Spleen (tissue), 11 donors: Measurements from ENCODE around the gene AKAP12. TPM values are rescaled to one million over a fixed set of nuclear protein-coding genes. Genes with fewer than 3 reads are reported as not detected.
A peak's percentile ranks its signal among the peaks of the same experiment; 100 is the strongest.

Experiments used
- DNase-seq: peaks from one replicate; pipeline ENCODE4 v3.0.0-alpha.2; 2020
- H3K27ac ChIP-seq, 8 donors: fragments of 200-600 bp; sonication (generic) in 7 of 8; 1 replicate in 4 of 8; 2 replicates in 4 of 8; pipeline versions ENCODE4 v1.5.0 to v1.8.0; 2016 to 2021; ENCODE audit warnings: inconsistent platforms in 4 of 8, mild to moderate bottlenecking in 4 of 8, moderate library complexity in 1 of 8
- H3K27me3 ChIP-seq, 7 donors: fragments of 200-600 bp; sonication (generic) in 6 of 7; replicated peaks in 1 of 7; 1 replicate in 4 of 7; 2 replicates in 3 of 7; pipeline versions ENCODE4 v1.5.0 to v1.8.0; 2016 to 2021; ENCODE audit warnings: inconsistent platforms in 3 of 7, mild to moderate bottlenecking in 1 of 7
- H3K36me3 ChIP-seq, 6 donors: fragments of 200-600 bp; sonication (generic) in 5 of 6; 1 replicate in 4 of 6; 2 replicates in 2 of 6; pipeline versions ENCODE4 v1.5.0 to v1.8.0; 2016 to 2021; ENCODE audit warnings: inconsistent platforms in 2 of 6
- H3K4me1 ChIP-seq, 6 donors: fragments of 200-600 bp; sonication (generic) in 5 of 6; 1 replicate in 3 of 6; 2 replicates in 3 of 6; pipeline versions ENCODE4 v1.5.0 to v1.8.0; 2016 to 2021; ENCODE audit warnings: inconsistent platforms in 3 of 6
- H3K4me3 ChIP-seq, 8 donors: fragments of 200-600 bp; sonication (generic) in 7 of 8; 1 replicate in 4 of 8; 2 replicates in 4 of 8; pipeline versions ENCODE4 v1.5.0 to v1.8.0; 2016 to 2021; ENCODE audit warnings: inconsistent platforms in 4 of 8, mild to moderate bottlenecking in 4 of 8, moderate library complexity in 2 of 8
- H3K9me3 ChIP-seq, 8 donors: fragments of 200-600 bp; sonication (generic) in 7 of 8; 1 replicate in 4 of 8; 2 replicates in 4 of 8; pipeline versions ENCODE4 v1.5.0 to v1.8.0; 2016 to 2021; ENCODE audit warnings: inconsistent platforms in 4 of 8
- CTCF ChIP-seq, 11 experiments: fragments of 200-600 bp in 7 of 11; fragments of 450-650 bp in 4 of 11; sonication (generic) in 4 of 11; IDR thresholded peaks in 8 of 11; conservative IDR thresholded peaks in 3 of 11; 1 replicate in 7 of 11; 2 replicates in 4 of 11; pipeline versions ENCODE4 v1.4.0 to v1.8.0; 2016 to 2021; ENCODE audit warnings: antibody characterized with exemption in 11 of 11, inconsistent platforms in 4 of 11, mild to moderate bottlenecking in 1 of 11
- POLR2A ChIP-seq, 3 donors: fragments of 450-650 bp; IDR thresholded peaks; one replicate each; pipeline ENCODE4 v1.5.1; 2017; ENCODE audit warnings: antibody characterized with exemption in 3 of 3, mild to moderate bottlenecking in 1 of 3
- POLR2AphosphoS5 ChIP-seq, 3 donors: sonication (generic); formaldehyde crosslinking; IDR thresholded peaks; one replicate each; pipeline ENCODE4 v1.5.1; 2017; ENCODE audit warnings: antibody characterized with exemption in 3 of 3
- WGBS, 5 donors: extraction: QIAGEN DNeasy Blood & Tissue Kit in 3 of 5; methylation state at CpG; one replicate each; pipeline versions ENCODE4 v1.1.5 to v1.1.7; 2013 to 2018; 5-methylcytosine and 5-hydroxymethylcytosine counted together
- intact Hi-C: fragments of 100-400 bp; cut with DNase I; formaldehyde crosslinking; loops from one replicate; pipeline ENCODE4 v1.15.0; 2023; ENCODE audit warnings: low total_unique reads
- polyA plus RNA-seq, 3 donors: library from polyadenylated mRNA; stranded (reverse); fragments of 200-250 nt; gene quantifications; one replicate each; pipeline ENCODE4 v1.2.1, GENCODE V29; 2013
- total RNA-seq, 7 donors: library from RNA; depleted of rRNA in 3 of 7; stranded (reverse); fragments of >200 nt in 3 of 7; fragmentation: NEBNext Ultra II Directional in 4 of 7; extraction: Animal tissue kit (Norgen Biotek cat#: 25700) in 4 of 7; gene quantifications; one replicate each; pipeline versions ENCODE4 v1.1.0 to v1.2.1, GENCODE V29; 2016 to 2021
- donor health status: healthy with polysubstance abuse.
- donor health status: DM: no; HTN: no; CAD: no; lungs with moderate emphysema.
- donor health status: DM: no; HTN: no; CAD: no.
- donor health status: Bipolar disorder and iron deficiency.
- donor health status: healthy.
- donor health status: DM: no; HTN: no; CAD: no.
- donor health status: DM: yes; HTN: yes; CAD: no.

AKAP12 gene
- total and polyA plus RNA-seq, 10 donors: 3.2 to 64.7 (median 44.1) TPM

GRCh38 chr6:151233731-151234130, 6.0 kb upstream of the AKAP12 start:
- WGBS, 5 donors: 89 to 98% (median 94%) methylated on average over 7 of the region's 7 CpGs
- TF ChIP-seq POLR2AphosphoS5 (IDR thresholded peaks at IDR 0.05): no peak
- no peak for TF ChIP-seq POLR2A (IDR thresholded peaks at IDR 0.05)
- no peak for TF ChIP-seq CTCF (IDR thresholded peaks at IDR 0.05 in 8 of 11, conservative IDR thresholded peaks at IDR 0.05 in 3 of 11)
- Histone ChIP-seq H3K27me3 (peaks cover 0 to 20% (median 0%) of the 10 kb centered on the region in 7 donors), H3K27ac (no peak overlapping the region), H3K36me3 (no peaks in the 10 kb centered on the region), H3K4me1 (no peaks in the 10 kb centered on the region), H3K9me3 (no peaks in the 10 kb centered on the region), H3K4me3 (no peak overlapping the region)
- intact Hi-C loops: no loop called here
- no peak for DNase-seq

- intact Hi-C loops: no loop called here
- H3K27me3 ChIP-seq: peaks cover 0 to 51% (median 23%) of the 10 kb centered on the region in 7 donors
- no peaks in the 10 kb centered on the region for H3K9me3 ChIP-seq
- TF ChIP-seq POLR2AphosphoS5 (IDR thresholded peaks at IDR 0.05): no peak
- TF ChIP-seq POLR2A (IDR thresholded peaks at IDR 0.05): no peak
- TF ChIP-seq CTCF (IDR thresholded peaks at IDR 0.05 in 8 of 11, conservative IDR thresholded peaks at IDR 0.05 in 3 of 11): no peak
- WGBS, 5 donors: 55 to 69% (median 63%) methylated on average over 6 of the region's 6 CpGs
- no peaks in the 10 kb centered on the region for H3K36me3 ChIP-seq
- no peak for DNase-seq
- H3K27ac ChIP-seq: no peak overlapping the region
- H3K4me3 ChIP-seq: no peak overlapping the region
- peaks cover 5 to 24% (median 21%) of the 10 kb centered on the region in 6 donors for H3K4me1 ChIP-seq
Observed at GRCh38 chr6:151236668-151237401, 2.9 kb upstream of the AKAP12 start.

GRCh38 chr6:151240036-151240685, 394 bp downstream of the AKAP12 start:
- intact Hi-C loops: no loop called here
- Histone ChIP-seq H3K4me1 (peaks cover 5 to 24% (median 21%) of the 10 kb centered on the region in 6 donors), H3K27me3 (peaks cover 0 to 77% (median 23%) of the 10 kb centered on the region in 7 donors), H3K4me3 (peak overlapping the region; percentile 46 to 75 (median 50)), H3K27ac (peak overlapping the region; percentile 35 to 86 (median 84)), H3K9me3 (no peaks in the 10 kb centered on the region), H3K36me3 (no peaks in the 10 kb centered on the region)
- TF ChIP-seq CTCF (IDR thresholded peaks at IDR 0.05 in 8 of 11, conservative IDR thresholded peaks at IDR 0.05 in 3 of 11) (no peak), POLR2AphosphoS5 (IDR thresholded peaks at IDR 0.05) (peak; percentile 74 to 84 (median 78)), POLR2A (IDR thresholded peaks at IDR 0.05) (no peak)
- peak; percentile 74 for DNase-seq
- 0 to 3% (median 1%) methylated on average over 28 to 60 of the region's 60 CpGs for WGBS, 5 donors
